H1 (cell line): ENCODE measurements around the gene TNIP3. TPM values are rescaled to one million over a fixed set of nuclear protein-coding genes. Genes with fewer than 3 reads are reported as not detected.

Source experiments
- CTCF ChIA-PET: fragments of 300-600 bp; sonication (Branson Sonifier 250); formaldehyde crosslinking; loops from one replicate; lab custom pipeline; 2021; ENCODE audit not compliant: partially characterized antibody; lab: Charles Lee
- POLR2A ChIA-PET: fragments of 300-600 bp; sonication (Branson Sonifier 250); formaldehyde crosslinking; loops from one replicate; lab custom pipeline; 2021; ENCODE audit warnings: inconsistent platforms; ENCODE audit not compliant: partially characterized antibody; lab: Charles Lee
- DNase-seq, 2 experiments: peaks; one replicate each; pipeline versions ENCODE4 v3.0.0 to v3.0.0-alpha.2; 2010 to 2022; ENCODE audit warnings: low spot score in 2 of 2, low read depth in 1 of 2, mixed read lengths in 1 of 2
- FAIRE-seq: peaks from 2 replicates; lab custom pipeline; 2011; peaks lifted over from hg19 to GRCh38; lab: Jason Lieb, UNC
- H2AFZ ChIP-seq: 2 replicates; pipeline ENCODE4 v1.8.1; 2012; ENCODE audit warnings: low read length, inconsistent platforms
- H2AK5ac ChIP-seq: 2 replicates; pipeline ENCODE4 v1.6.1; 2013; ENCODE audit warnings: low read depth, low read length
- H2BK120ac ChIP-seq: replicated peaks from 2 replicates; pipeline ENCODE3; 2013; ENCODE audit warnings: low read depth, low read length, inconsistent platforms
- H2BK12ac ChIP-seq: 2 replicates; pipeline ENCODE4 v1.6.1; 2013; ENCODE audit warnings: low read depth, low read length
- H2BK15ac ChIP-seq: 2 replicates; pipeline ENCODE4 v1.6.1; 2013; ENCODE audit warnings: low read length
- H2BK20ac ChIP-seq: 2 replicates; pipeline ENCODE4 v1.6.1; 2013; ENCODE audit warnings: low read length
- H2BK5ac ChIP-seq: 2 replicates; pipeline ENCODE4 v1.6.1; 2013; ENCODE audit warnings: low read depth, low read length
- H3K14ac ChIP-seq: 2 replicates; pipeline ENCODE4 v1.6.1; 2013; ENCODE audit warnings: inconsistent platforms; ENCODE audit not compliant: insufficient read length
- H3K18ac ChIP-seq: 2 replicates; pipeline ENCODE4 v1.6.1; 2013; ENCODE audit warnings: low read length; ENCODE audit errors: extremely low read depth
- H3K23ac ChIP-seq: 2 replicates; pipeline ENCODE4 v1.6.1; 2013; ENCODE audit warnings: inconsistent platforms; ENCODE audit not compliant: insufficient read length
- H3K23me2 ChIP-seq: 2 replicates; pipeline ENCODE4 v1.6.1; 2013; ENCODE audit warnings: low read depth, low read length
- H3K27ac ChIP-seq: 2 replicates; pipeline ENCODE4 v1.6.1; 2011; ENCODE audit warnings: low read depth, low read length, inconsistent platforms
- H3K27me3 ChIP-seq, 4 experiments: replicated peaks in 1 of 4; 1 replicate in 1 of 4; 2 replicates in 3 of 4; pipeline versions ENCODE4 v1.6.1 to v1.8.1; 2011 to 2013; ENCODE audit warnings: low read length in 3 of 4, mild to moderate bottlenecking in 3 of 4, inconsistent platforms in 2 of 4, mixed read lengths in 2 of 4, moderate library complexity in 1 of 4; ENCODE audit not compliant: control insufficient read depth in 3 of 4, insufficient read depth in 3 of 4; ENCODE audit errors: extremely low read depth in 1 of 4
- H3K36me3 ChIP-seq, 4 experiments: 2 replicates each; pipeline versions ENCODE4 v1.6.1 to v1.8.1; 2011 to 2013; ENCODE audit warnings: mild to moderate bottlenecking in 4 of 4, low read length in 3 of 4, moderate library complexity in 2 of 4, control low read depth in 1 of 4, inconsistent platforms in 1 of 4; ENCODE audit not compliant: insufficient read depth in 4 of 4, control insufficient read depth in 2 of 4
- H3K4ac ChIP-seq: replicated peaks from 2 replicates; pipeline ENCODE3; 2013; ENCODE audit warnings: low read length, low read depth, mixed read lengths, inconsistent platforms; ENCODE audit not compliant: insufficient read length
- H3K4me1 ChIP-seq, 4 experiments: replicated peaks in 1 of 4; 1 replicate in 1 of 4; 2 replicates in 3 of 4; pipeline versions ENCODE4 v1.6.1 to v1.8.1; 2011 to 2013; ENCODE audit warnings: low read length in 3 of 4, inconsistent platforms in 2 of 4, mixed read lengths in 1 of 4; ENCODE audit not compliant: insufficient read depth in 4 of 4, control insufficient read depth in 3 of 4
- H3K4me2 ChIP-seq, 2 experiments: 2 replicates each; pipeline versions ENCODE4 v1.6.1 to v1.8.1; 2011 to 2013; ENCODE audit warnings: low read depth in 2 of 2, low read length in 2 of 2, control low read depth in 1 of 2, inconsistent platforms in 1 of 2, mild to moderate bottlenecking in 1 of 2; ENCODE audit not compliant: insufficient read depth in 1 of 2
- H3K4me3 ChIP-seq, 4 experiments: fragments of 200-600, 300-600 bp in 1 of 4; sonication (generic), shearing (Covaris generic), sonication (Bioruptor Twin) in 1 of 4; 2 replicates each; pipeline versions ENCODE4 v1.5.1 to v1.8.1; 2011 to 2016; ENCODE audit warnings: low read length in 4 of 4, low read depth in 3 of 4, control low read depth in 2 of 4, inconsistent platforms in 2 of 4, mild to moderate bottlenecking in 2 of 4, mixed read lengths in 1 of 4, moderate library complexity in 1 of 4; ENCODE audit not compliant: insufficient read depth in 2 of 4; ENCODE audit errors: extremely low read depth in 1 of 4
- H3K56ac ChIP-seq: replicated peaks from 2 replicates; pipeline ENCODE3; 2013; ENCODE audit warnings: low read depth, mild to moderate bottlenecking, mixed read lengths, low read length, inconsistent platforms; ENCODE audit not compliant: insufficient read length
- H3K79me1 ChIP-seq: 2 replicates; pipeline ENCODE4 v1.6.1; 2013; ENCODE audit warnings: low read depth, low read length, control low read depth
- H3K79me2 ChIP-seq, 2 experiments: 2 replicates each; pipeline versions ENCODE4 v1.6.1 to v1.8.1; 2012 to 2013; ENCODE audit warnings: low read length in 2 of 2, mild to moderate bottlenecking in 2 of 2, inconsistent platforms in 1 of 2; ENCODE audit not compliant: insufficient read depth in 2 of 2, control insufficient read depth in 1 of 2
- H3K9ac ChIP-seq, 4 experiments: replicated peaks in 1 of 4; 1 replicate in 1 of 4; 2 replicates in 3 of 4; pipeline versions ENCODE4 v1.6.1 to v1.8.1; 2011 to 2013; ENCODE audit warnings: low read depth in 3 of 4, low read length in 3 of 4, control low read depth in 2 of 4, mild to moderate bottlenecking in 2 of 4, moderate library complexity in 2 of 4, inconsistent platforms in 1 of 4; ENCODE audit errors: extremely low read depth in 1 of 4
- H3K9me3 ChIP-seq, 2 experiments: 2 replicates each; pipeline versions ENCODE4 v1.6.1 to v1.8.1; 2012 to 2013; ENCODE audit warnings: mild to moderate bottlenecking in 2 of 2, moderate library complexity in 2 of 2, control low read depth in 1 of 2, inconsistent platforms in 1 of 2, low read depth in 1 of 2, low read length in 1 of 2, mixed read lengths in 1 of 2; ENCODE audit not compliant: insufficient read depth in 2 of 2
- H4K20me1 ChIP-seq, 2 experiments: replicated peaks in 1 of 2; 2 replicates each; pipeline versions ENCODE3 to v1.8.1; 2011 to 2013; ENCODE audit warnings: inconsistent platforms in 2 of 2, low read length in 2 of 2, mild to moderate bottlenecking in 1 of 2; ENCODE audit not compliant: insufficient read depth in 2 of 2, control insufficient read depth in 1 of 2
- H4K5ac ChIP-seq: 2 replicates; pipeline ENCODE4 v1.6.1; 2013; ENCODE audit warnings: low read length, low read depth, mixed read lengths, inconsistent platforms; ENCODE audit not compliant: insufficient read length
- H4K8ac ChIP-seq: 2 replicates; pipeline ENCODE4 v1.8.0; 2013; ENCODE audit warnings: mild to moderate bottlenecking, moderate library complexity, low read length, inconsistent platforms; ENCODE audit not compliant: insufficient read depth; ENCODE audit errors: extremely low read depth
- H4K91ac ChIP-seq: replicated peaks from 2 replicates; pipeline ENCODE3; 2013; ENCODE audit warnings: low read length, mixed read lengths, inconsistent platforms; ENCODE audit not compliant: insufficient read length
- FOSL1 ChIP-seq: IDR thresholded peaks from 2 replicates; pipeline ENCODE4 v1.6.1; 2011; ENCODE audit warnings: mild to moderate bottlenecking, low read depth, low read length, moderate library complexity; ENCODE audit not compliant: insufficient read depth
- JUN ChIP-seq: IDR thresholded peaks from 2 replicates; pipeline ENCODE4 v1.6.1; 2011; ENCODE audit warnings: low read depth, mild to moderate bottlenecking, improper control_type of control experiment, low read length
- NRF1 ChIP-seq: IDR thresholded peaks from 2 replicates; pipeline ENCODE4 v1.6.1; 2011; ENCODE audit warnings: mild to moderate bottlenecking, low read depth, low read length, improper control_type of control experiment
- RNF2 ChIP-seq: fragments of 200-900, 300-1000 bp; sonication (generic); IDR thresholded peaks from 2 replicates; pipeline ENCODE4 v1.7.1; 2016; ENCODE audit warnings: borderline replicate concordance, low read depth, mild to moderate bottlenecking, antibody characterized with exemption, low read length; ENCODE audit not compliant: poor library complexity, severe bottlenecking; ENCODE audit errors: missing control alignments
- RXRA ChIP-seq: IDR thresholded peaks from 2 replicates; pipeline ENCODE4 v1.6.1; 2011; ENCODE audit warnings: low read depth, mild to moderate bottlenecking, low read length, moderate library complexity; ENCODE audit not compliant: insufficient read depth
- SP1 ChIP-seq: IDR thresholded peaks from 2 replicates; pipeline ENCODE4 v1.6.1; 2011; ENCODE audit warnings: low read depth, low read length
- TAF7 ChIP-seq: optimal IDR thresholded peaks from 2 replicates; pipeline ENCODE3; 2011; ENCODE audit warnings: low read depth, mild to moderate bottlenecking, inconsistent platforms, low read length, moderate library complexity, borderline replicate concordance
- polyA plus RNA-seq, 7 experiments: library from polyadenylated mRNA; depleted of rRNA in 3 of 7; stranded (reverse) in 5 of 7; unstranded in 2 of 7; fragments of >200 nt in 5 of 7; fragments of 200-250 nt in 2 of 7; gene quantifications; 1 replicate in 5 of 7; 2 replicates in 1 of 7; 4 replicates in 1 of 7; pipeline versions ENCODE4 v1.2.1 to v1.2.3, GENCODE V29; 2011 to 2013; ENCODE audit warnings: missing spikeins in 2 of 7, mixed read lengths in 2 of 7
- total RNA-seq: library from RNA; stranded (reverse); fragmentation: NEBNext Ultra II Directional; extraction: Animal tissue kit (Norgen Biotek cat#: 25700); gene quantifications from 2 replicates; pipeline ENCODE4 v1.2.1, GENCODE V29; 2021

The TNIP3 gene
- total and polyA plus RNA-seq, 2 of the 8 experiments (the other 6 are each of a cell fraction or from before 2014, with no cell fraction given): not detected

- TF ChIP-seq TAF7: no peak
Observed at GRCh38 chr4:121150003-121150402, 14.1 kb downstream of the TNIP3 start (continued).

- Histone ChIP-seq H3K79me2 (no peaks in the 10 kb centered on the region), H3K36me3 (no peaks in the 10 kb centered on the region), H2AK5ac (no peak overlapping the region), H3K27me3 (no peaks in the 10 kb centered on the region), H3K14ac (no peak overlapping the region), H4K5ac (no peak overlapping the region), H2BK20ac (no peak overlapping the region), H4K8ac (no peak overlapping the region), H3K4me2 (no peak overlapping the region), H3K27ac (no peak overlapping the region), H3K4ac (no peak overlapping the region), H2BK5ac (no peak overlapping the region), H3K4me1 (no peaks in the 10 kb centered on the region), H2BK12ac (no peak overlapping the region), H2BK120ac (no peak overlapping the region), H2BK15ac (no peak overlapping the region), H3K18ac (no peak overlapping the region), H3K79me1 (no peaks in the 10 kb centered on the region), H4K91ac (no peak overlapping the region), H3K23ac (no peak overlapping the region), H3K9me3 (no peaks in the 10 kb centered on the region), H3K56ac (no peak overlapping the region), H2AFZ (no peak overlapping the region), H3K4me3 (no peak overlapping the region), H3K23me2 (no peaks in the 10 kb centered on the region), H4K20me1 (no peaks in the 10 kb centered on the region), H3K9ac (no peak overlapping the region)
- TF ChIP-seq SP1 (no peak), JUN (no peak), NRF1 (no peak), FOSL1 (no peak), RXRA (no peak), RNF2 (no peak)
- DNase-seq (no peak), FAIRE-seq (no peak)
- ChIA-PET CTCF (no interaction called here), POLR2A (no interaction called here)
Observed at GRCh38 chr4:121148621-121149020, 15.5 kb downstream of the TNIP3 start.
